ENCODE data around the gene PDGFD. TPM values are rescaled to one million over a fixed set of nuclear protein-coding genes. Genes with fewer than 3 reads are reported as not detected.

The PDGFD gene
- total RNA-seq, 6 experiments from 2014 or later = 0.37 to 0.69 (median 0.42) TPM

DNA sequence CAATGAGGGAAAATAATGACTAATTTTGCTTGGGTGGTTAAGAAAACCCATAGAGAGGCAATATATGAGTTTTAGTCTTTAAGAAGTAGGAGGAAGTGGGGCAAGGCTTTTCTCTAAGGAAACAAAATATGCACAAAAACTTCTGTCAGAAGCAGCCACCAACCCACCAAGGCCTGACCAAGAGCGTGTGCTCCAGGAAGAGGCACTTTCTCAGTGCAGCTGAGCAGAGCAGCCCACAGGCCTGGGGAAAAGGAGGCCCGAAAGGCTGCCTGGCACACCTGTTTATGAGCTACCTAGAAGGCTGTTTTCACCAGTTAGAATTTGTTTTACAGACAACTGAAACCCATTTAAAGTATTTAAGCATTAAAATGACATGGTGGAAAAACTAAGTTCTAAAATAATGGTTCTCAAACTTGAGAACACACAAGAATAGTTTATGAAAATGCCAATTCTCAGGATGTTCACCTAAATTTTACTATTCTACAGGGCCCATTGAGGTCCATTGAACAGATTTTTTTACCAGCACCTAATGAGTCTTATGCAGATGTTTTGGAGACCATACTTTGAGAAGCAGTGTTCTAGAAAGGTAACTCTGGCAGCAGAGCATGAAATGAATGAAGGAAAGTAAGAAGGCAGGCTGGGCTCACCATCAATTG is 288.0 kb downstream of the PDGFD start:
- DNase-seq = no peak
- Mint-ChIP-seq H3K4me1 (ENCODE audit: low read depth) (no peaks in the 10 kb centered on the region), H3K4me3 (no peak overlapping the region), H3K36me3 (ENCODE audit: low read depth) (no peaks in the 10 kb centered on the region), H3K9me3 (no peaks in the 10 kb centered on the region), H3K27ac (no peak overlapping the region), H3K27me3 (ENCODE audit: insufficient read depth) (no peaks in the 10 kb centered on the region)
- TF ChIP-seq, protein P1, sequence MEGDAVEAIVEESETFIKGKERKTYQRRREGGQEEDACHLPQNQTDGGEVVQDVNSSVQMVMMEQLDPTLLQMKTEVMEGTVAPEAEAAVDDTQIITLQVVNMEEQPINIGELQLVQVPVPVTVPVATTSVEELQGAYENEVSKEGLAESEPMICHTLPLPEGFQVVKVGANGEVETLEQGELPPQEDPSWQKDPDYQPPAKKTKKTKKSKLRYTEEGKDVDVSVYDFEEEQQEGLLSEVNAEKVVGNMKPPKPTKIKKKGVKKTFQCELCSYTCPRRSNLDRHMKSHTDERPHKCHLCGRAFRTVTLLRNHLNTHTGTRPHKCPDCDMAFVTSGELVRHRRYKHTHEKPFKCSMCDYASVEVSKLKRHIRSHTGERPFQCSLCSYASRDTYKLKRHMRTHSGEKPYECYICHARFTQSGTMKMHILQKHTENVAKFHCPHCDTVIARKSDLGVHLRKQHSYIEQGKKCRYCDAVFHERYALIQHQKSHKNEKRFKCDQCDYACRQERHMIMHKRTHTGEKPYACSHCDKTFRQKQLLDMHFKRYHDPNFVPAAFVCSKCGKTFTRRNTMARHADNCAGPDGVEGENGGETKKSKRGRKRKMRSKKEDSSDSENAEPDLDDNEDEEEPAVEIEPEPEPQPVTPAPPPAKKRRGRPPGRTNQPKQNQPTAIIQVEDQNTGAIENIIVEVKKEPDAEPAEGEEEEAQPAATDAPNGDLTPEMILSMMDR (IDR thresholded peaks at IDR 0.05) = no peak

DNA sequence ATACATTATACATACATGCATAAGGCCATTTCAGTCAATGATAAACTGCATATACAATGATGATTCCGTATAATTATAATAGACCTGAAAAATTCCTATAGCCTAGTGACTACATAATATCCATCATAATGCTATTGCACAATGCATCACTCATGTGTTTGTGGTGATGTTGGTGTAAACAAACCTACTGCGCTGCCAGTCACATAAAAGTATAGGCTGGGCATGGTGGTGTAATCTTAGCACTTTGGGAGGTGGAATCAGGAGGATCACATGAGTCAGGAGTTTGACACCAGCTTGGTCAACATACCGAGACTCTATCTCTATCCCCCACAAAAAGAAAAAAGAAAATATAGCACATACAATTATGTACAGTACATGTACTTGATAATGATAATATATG is 291.2 kb downstream of the PDGFD start:
- no peaks in the 10 kb centered on the region for H3K36me3 Mint-ChIP-seq (ENCODE audit: low read depth)
- TF ChIP-seq, protein P1 (IDR thresholded peaks at IDR 0.05) = no peak
- H3K27me3 Mint-ChIP-seq (ENCODE audit: insufficient read depth) = peaks cover 2% of the 10 kb centered on the region; the same call in 1 of the 2 replicates
- no peaks in the 10 kb centered on the region for H3K9me3 Mint-ChIP-seq
- no peak for DNase-seq
- no peaks in the 10 kb centered on the region for H3K4me1 Mint-ChIP-seq (ENCODE audit: low read depth)
- no peak overlapping the region for H3K4me3 Mint-ChIP-seq
- no peak overlapping the region for H3K27ac Mint-ChIP-seq

DNA sequence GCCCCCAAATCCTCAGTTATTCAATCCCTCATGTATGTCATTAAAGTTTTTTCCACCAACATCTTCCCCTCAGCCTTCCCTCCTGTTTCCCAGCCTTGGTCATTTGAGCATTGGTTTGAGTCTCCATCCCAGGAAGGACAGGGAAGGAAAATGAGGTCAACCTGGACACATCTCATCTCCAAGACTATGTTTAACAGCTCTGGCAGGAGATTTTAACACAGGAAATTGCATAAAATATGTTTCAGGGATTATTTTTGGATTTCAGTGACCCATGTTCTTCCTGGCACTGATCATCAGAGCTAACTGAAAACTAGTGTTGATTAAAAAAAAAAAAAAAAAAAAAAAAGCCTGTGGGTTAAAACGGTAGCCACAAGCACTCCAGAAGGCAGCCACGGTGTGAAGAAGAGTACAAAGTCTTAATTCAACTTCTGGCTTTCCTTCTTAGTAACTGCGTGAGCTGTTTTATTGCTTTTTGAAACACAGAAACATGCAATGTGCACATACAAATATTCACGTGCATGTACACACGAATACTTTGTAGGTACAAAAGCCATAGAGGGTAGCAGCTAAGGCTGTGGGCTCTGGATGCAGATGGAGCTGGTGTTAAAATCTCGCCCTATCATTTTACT is 291.9 kb downstream of the PDGFD start:
- TF ChIP-seq, protein P1 (IDR thresholded peaks at IDR 0.05) = no peak
- Mint-ChIP-seq H3K4me1 (ENCODE audit: low read depth) (no peaks in the 10 kb centered on the region), H3K27ac (no peak overlapping the region), H3K9me3 (no peaks in the 10 kb centered on the region), H3K4me3 (no peak overlapping the region), H3K36me3 (ENCODE audit: low read depth) (no peaks in the 10 kb centered on the region), H3K27me3 (ENCODE audit: insufficient read depth) (peaks cover 2% of the 10 kb centered on the region; the same call in 1 of the 2 replicates)
- DNase-seq = no peak

DNA sequence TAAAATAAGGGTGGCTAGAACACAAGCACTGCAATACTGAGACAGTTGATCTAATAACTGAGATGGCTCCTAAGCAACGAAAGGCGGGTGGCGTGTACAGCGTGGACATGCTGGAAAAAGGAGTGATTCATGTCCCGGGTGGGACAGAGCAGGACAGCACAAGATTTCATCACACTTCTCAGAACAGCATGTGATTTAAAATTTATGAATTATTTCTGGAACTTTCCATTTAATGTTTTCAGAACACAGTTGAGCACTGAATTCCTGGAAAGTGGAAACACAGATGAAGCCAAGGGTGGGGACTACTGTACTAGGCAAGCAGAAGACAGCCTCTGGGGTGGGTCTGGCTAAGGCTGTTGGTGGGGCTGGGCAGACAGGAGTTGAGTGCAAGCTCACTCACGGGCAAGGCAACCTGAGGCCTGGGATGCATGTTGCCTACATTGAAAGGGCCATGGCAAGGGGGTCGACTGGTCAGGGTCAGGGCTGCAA is 293.1 kb downstream of the PDGFD start:
- Mint-ChIP-seq H3K4me1 (ENCODE audit: low read depth) (no peaks in the 10 kb centered on the region), H3K36me3 (ENCODE audit: low read depth) (no peaks in the 10 kb centered on the region), H3K27me3 (ENCODE audit: insufficient read depth) (peaks cover 2% of the 10 kb centered on the region; the same call in 1 of the 2 replicates), H3K27ac (no peak overlapping the region), H3K4me3 (no peak overlapping the region), H3K9me3 (no peaks in the 10 kb centered on the region)
- TF ChIP-seq, protein P1 (IDR thresholded peaks at IDR 0.05) = no peak
- no peak for DNase-seq

DNA sequence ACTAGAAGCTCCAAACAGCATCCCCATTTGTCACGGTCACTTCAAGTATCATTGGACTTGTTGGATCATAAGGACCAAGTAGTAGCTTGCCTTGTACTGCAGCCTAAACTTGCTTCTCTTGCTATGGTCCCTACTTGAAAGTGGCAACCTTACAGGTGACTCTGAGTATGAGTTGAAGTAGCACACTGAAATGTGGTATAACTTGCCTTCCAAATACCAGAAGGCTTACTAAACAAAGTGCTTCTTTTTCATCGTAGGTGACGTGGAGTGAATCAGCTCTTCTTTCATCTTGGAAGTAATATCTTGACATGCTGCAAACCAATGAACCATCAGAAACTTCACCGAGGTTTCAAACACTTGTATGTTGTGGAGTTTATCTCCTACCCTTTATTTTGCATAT is 296.5 kb downstream of the PDGFD start:
- no peak overlapping the region for H3K27ac Mint-ChIP-seq
- no peaks in the 10 kb centered on the region for H3K36me3 Mint-ChIP-seq (ENCODE audit: low read depth)
- TF ChIP-seq, protein P1 (IDR thresholded peaks at IDR 0.05) = no peak
- H3K4me1 Mint-ChIP-seq (ENCODE audit: low read depth) = peaks cover 13% of the 10 kb centered on the region
- H3K27me3 Mint-ChIP-seq (ENCODE audit: insufficient read depth) = peaks cover 2% of the 10 kb centered on the region; the same call in 1 of the 2 replicates
- H3K4me3 Mint-ChIP-seq = no peak overlapping the region
- H3K9me3 Mint-ChIP-seq = no peaks in the 10 kb centered on the region
- no peak for DNase-seq

Measured in HFFc6 (cell line).